Midbrain (tissue), 1 donor: ENCODE measurements around the gene TBC1D2.
"Not testable (repeated sequence)": the region's sequence is repeated elsewhere in the genome, so short reads cannot be mapped to it uniquely, and the experiment has no call there.

Experiments
- DNase-seq: peaks from one replicate; lab custom pipeline; 2025; lab: John Stamatoyannopoulos, UW

The TBC1D2 gene

GRCh38 chr9:98255578-98256296, at the start of gene TBC1D2:
Gene TBC1D2, minus strand, starts transcription at chr9:98255649. Its CDS starts 108 bp downstream, at chr9:98255541.
- DNase-seq: peak; percentile 94

- DNase-seq: no peak
Observed at GRCh38 chr9:98304381-98304780, 48.9 kb upstream of the TBC1D2 start.

GRCh38 chr9:98303633-98304125, 48.2 kb upstream of the TBC1D2 start:
- DNase-seq: no peak

- DNase-seq: no peak
Observed at GRCh38 chr9:98302938-98303632, 47.6 kb upstream of the TBC1D2 start.

- no peak for DNase-seq
Observed at GRCh38 chr9:98302150-98302549, 46.7 kb upstream of the TBC1D2 start.

GRCh38 chr9:98300611-98301010, 45.2 kb upstream of the TBC1D2 start:
- DNase-seq: no peak

- no peak for DNase-seq
Observed at GRCh38 chr9:98298476-98298875, 43.0 kb upstream of the TBC1D2 start.

GRCh38 chr9:98295824-98296223, 40.4 kb upstream of the TBC1D2 start:
- DNase-seq: no peak

- DNase-seq: no peak
Observed at GRCh38 chr9:98291820-98292219, 36.4 kb upstream of the TBC1D2 start.

- DNase-seq: no peak
Observed at GRCh38 chr9:98290411-98290810, 35.0 kb upstream of the TBC1D2 start.

GRCh38 chr9:98289614-98290201, 34.3 kb upstream of the TBC1D2 start:
- no peak for DNase-seq

GRCh38 chr9:98288881-98289280, 33.4 kb upstream of the TBC1D2 start:
- no peak for DNase-seq

- DNase-seq: no peak
Observed at GRCh38 chr9:98287384-98287783, 31.9 kb upstream of the TBC1D2 start.

- DNase-seq: peak; percentile 9
Observed at GRCh38 chr9:98285446-98285845, 30.0 kb upstream of the TBC1D2 start.

GRCh38 chr9:98284754-98285153, 29.3 kb upstream of the TBC1D2 start:
- DNase-seq: no peak

- DNase-seq: not testable (repeated sequence)
Observed at GRCh38 chr9:98283143-98283542, 27.7 kb upstream of the TBC1D2 start.

GRCh38 chr9:98281281-98281680, 25.8 kb upstream of the TBC1D2 start:
- no peak for DNase-seq

- DNase-seq: no peak
Observed at GRCh38 chr9:98280574-98280973, 25.1 kb upstream of the TBC1D2 start.

- DNase-seq: no peak
Observed at GRCh38 chr9:98280162-98280561, 24.7 kb upstream of the TBC1D2 start.

- no peak for DNase-seq
Observed at GRCh38 chr9:98276907-98277469, 21.5 kb upstream of the TBC1D2 start.

GRCh38 chr9:98275159-98275558, 19.7 kb upstream of the TBC1D2 start:
- no peak for DNase-seq

GRCh38 chr9:98272083-98272482, 16.6 kb upstream of the TBC1D2 start:
- no peak for DNase-seq

- DNase-seq: no peak
Observed at GRCh38 chr9:98271479-98271878, 16.0 kb upstream of the TBC1D2 start.
